GM19455 (cell line): ENCODE data around the gene ZFAND3.

Source experiments
- ATAC-seq: cut with Tn5 transposase; IDR thresholded peaks from one replicate; pipeline ENCODE4 v1.9.1; 2021; ENCODE audit not compliant: unreplicated experiment

The ZFAND3 gene

DNA sequence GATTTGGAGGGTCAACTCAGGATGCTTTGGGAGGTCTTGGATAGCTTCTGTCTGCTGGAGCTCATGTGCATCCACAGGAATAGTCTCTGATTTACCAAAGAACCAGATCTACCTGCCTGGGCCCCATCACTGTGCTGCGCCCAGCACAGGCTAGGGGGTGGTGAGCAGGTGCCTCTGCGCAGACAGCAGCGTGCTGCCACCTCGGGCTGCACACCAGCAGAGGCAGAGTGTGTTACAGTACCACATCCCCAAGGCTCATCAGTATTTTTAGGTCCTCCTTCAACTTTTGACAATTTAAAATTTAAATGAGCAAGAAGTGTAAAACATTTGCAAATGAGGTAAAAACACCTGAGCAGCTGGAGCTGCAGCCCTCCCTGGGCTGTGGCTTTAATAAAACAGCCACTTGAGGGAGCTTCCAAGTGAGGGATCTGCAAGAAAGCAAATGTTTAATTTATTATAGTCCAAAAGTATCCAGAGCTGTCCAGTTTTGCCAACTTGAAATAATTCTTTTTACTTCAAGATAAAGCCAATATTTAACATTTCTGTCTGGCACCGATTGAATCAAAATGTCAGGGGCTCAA is 324.9 kb downstream of the ZFAND3 start:
- no peak for ATAC-seq

DNA sequence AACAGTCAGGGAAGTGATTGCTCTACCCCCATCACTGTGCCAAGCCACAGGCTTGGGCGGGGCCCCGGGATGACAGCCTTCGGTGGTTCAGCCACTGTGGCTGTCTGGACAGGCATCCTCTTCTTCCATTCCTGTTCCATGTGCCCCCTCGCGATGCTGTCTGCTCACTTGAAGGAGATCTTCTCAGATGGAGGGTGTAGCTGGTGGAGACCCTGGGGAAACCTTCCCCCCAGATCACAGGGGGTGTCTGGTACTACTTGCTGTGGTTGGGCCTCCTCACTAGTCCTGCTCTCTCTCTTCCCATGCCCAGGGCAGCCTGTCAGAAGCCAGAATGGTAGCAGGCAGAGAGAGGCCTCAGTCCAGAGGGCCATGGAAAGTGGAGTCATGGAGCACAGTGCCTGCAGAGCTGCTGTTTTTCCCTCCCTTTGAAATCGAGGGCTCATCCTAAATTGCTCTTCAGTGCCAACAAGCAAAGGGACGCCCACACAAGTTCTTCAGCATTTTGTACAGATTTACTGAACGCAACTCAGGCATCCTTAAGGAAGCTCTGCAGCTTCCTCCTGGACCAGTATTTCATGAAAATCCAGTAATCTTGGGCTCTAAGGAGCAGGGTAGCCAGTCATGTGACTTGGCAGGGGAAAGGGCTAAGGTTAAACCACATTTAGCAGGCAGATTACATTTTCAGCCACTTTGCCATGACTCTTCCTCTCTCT is 326.6 kb downstream of the ZFAND3 start:
- no peak for ATAC-seq

- ATAC-seq: no peak
These were observed 327.2 kb downstream of the ZFAND3 start for GRCh38 chr6:38146734-38147027.

- ATAC-seq: no peak
These were observed 329.1 kb downstream of the ZFAND3 start for GRCh38 chr6:38148606-38149005.

DNA sequence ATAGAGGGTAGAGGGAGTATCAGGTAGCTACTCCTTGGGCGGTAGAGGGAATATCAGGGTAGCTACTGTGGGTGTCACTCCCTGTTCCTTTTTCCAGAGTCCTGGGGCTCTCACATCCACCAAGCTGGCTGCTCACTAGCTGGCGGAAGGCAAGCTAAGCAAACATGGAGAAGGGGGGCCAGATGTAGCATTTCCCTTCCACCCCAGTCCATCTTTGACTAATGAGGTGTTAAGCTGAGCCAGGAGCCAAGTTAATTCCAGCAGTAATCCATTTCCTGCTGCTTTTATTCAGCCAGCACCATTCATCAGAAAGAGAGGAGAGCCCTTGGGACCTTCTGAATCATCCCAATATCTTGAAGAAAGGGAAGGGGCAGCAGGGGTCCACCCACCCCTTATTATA is 330.0 kb downstream of the ZFAND3 start:
- no peak for ATAC-seq

DNA sequence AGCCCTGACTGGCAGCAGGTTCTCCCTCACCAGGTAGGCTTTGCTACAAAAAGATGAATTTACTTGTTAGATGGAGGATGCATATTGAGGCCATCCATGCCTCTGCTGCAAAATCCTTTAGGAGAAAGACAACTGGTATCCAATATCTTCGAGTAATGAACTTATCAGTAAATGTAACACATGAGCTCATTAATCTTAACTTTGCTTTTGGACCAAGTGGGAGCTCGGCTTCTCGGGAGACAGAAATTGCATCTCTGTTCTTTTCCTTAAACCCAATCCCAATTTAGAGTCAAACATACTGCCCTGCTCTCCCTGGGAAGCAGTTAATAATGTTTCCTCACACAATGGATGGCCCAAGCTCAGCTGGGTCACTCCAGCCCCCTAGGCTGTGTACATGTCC is 330.5 kb downstream of the ZFAND3 start:
- no peak for ATAC-seq

DNA sequence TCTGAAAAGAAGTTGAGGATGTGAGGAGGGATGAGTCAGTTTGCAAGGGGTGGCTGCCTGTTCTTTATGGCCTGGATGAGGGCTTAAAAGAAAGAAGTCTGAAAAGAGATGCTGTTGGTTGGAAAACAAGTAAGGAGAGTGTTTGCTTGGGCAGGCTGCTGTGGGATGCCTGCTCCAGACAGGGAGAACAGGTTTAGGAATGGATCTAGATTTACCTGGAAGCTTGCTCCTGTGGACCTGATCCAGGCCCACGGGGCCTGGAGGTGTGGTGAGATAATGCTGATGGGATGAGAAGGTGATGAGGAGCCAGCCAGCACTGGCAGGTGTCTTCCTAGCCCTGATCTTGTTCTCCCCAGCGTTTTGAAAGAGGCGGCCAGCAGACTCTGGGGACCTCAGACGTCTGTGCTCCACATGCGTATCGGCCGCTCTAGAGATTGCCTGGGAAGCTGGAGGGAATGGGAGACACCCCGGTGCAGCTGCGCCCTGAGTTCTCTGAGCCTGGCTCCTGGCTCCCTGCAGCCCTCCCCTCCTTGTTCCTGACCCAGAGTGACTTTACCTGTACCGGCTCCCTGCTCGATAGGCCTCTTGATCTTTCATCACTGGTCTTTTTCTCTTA is 331.3 kb downstream of the ZFAND3 start:
- no peak for ATAC-seq

DNA sequence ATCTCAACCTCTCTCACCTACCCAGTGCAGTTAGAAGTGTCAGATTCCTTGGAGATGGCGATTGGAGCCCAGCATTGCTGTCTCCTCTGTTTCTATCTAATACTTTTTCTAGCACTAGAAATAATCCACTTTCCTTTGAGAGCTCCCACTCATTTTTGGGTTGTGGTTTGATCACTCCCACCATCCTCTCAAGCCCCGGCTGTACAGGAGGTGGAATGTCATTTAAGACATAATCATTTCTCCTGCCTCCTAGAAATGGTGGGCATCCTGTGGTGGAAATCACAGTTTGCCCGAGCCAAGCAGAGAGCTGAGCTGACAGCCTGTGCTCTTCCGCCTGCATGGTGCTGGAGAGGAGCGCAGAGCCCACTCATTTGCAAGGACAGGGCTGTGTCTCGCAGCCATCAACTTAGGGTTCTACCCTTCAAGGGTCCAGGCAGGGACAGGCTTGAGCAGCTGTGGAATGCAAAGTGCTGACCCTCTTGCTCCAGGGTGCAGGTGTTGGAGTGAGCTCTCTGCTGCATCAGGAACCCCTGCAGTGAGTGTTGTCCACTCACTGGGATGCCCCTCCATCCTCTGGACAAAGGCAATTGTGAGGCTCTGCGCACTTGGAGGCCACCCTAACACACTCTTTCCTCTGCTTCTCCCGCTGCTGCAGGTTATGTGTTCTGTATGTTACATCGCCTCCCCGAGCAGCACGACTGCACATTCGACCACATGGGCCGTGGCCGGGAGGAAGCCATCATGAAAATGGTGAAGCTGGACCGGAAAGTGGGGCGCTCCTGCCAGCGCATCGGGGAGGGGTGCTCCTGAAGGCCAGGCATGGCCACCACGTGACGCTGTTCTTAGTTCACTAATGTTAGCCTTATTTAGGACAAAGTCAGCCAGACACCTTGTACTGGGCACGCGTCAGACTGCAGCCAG is 332.3 kb downstream of the ZFAND3 start:
- no peak for ATAC-seq

DNA sequence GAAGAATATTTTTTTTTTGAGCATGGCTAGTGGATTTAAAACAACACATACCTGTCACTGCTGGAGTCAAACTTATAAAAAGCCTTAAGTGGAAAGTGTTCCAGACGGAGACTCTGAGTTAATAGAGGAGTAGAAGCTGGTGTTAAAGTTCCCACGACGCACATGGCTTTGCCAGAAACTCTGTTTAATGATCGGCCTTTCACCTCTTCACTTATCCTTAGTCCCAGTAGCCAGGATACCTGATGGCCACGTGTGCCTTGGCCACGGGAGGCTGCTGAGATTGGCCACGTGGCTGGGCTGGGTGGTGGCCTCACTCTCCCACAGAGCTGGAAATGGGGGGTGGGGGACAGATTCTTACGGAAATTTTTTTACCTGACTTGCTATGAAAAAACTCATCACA is 333.1 kb downstream of the ZFAND3 start:
- no peak for ATAC-seq

GRCh38 chr6:38153076-38153797 is 333.7 kb downstream of the ZFAND3 start:
- no peak for ATAC-seq

DNA sequence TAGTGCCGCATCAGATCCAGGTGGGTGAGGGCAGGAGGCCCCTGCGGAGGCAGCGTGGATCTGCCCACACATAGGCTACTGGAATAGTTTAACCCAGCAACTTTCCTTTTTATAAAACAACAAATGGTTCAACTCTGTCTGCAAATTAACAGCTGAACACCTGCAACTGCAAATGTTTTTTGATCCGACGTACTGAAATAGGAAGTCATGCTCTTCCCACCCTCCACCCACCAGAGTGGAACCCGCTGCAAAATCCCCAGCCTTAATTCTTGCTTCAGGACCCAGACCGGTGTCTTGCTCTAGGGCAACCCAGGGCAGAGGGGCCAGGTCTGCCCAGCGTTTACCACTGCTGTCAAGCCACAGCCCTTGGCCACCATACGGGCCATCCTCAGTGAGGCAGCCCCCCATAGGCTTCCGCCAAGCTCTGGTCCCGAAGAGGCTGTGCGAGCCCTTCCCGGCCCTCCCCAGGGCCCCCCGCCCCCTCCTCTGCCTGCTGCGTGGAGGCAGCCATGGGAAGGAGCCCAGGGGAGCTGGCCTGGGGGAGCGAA is 334.3 kb downstream of the ZFAND3 start:
- ATAC-seq: no peak

- no peak for ATAC-seq
These were observed 335.2 kb downstream of the ZFAND3 start for GRCh38 chr6:38154731-38155130.

DNA sequence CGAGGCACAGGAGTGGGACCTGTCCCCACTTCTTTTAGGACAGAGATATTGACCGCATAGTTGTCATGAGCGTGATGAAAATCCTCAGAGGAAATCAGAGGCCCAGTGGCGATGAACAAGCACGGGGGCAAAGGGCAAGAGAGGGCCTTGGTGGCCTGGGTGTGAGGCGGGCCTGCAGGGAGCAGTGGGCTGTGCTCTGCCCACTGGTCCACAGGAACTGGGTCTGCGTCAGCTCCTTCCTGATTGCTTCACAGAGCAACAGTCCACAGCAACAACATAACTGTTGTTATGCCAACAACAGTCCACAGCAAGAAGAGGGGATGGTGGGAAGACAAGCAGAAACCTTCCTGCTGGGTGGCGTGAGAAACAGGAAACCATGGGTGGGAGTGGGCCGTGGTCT is 335.6 kb downstream of the ZFAND3 start:
- no peak for ATAC-seq

GRCh38 chr6:38155621-38156204 is 336.2 kb downstream of the ZFAND3 start:
- no peak for ATAC-seq

DNA sequence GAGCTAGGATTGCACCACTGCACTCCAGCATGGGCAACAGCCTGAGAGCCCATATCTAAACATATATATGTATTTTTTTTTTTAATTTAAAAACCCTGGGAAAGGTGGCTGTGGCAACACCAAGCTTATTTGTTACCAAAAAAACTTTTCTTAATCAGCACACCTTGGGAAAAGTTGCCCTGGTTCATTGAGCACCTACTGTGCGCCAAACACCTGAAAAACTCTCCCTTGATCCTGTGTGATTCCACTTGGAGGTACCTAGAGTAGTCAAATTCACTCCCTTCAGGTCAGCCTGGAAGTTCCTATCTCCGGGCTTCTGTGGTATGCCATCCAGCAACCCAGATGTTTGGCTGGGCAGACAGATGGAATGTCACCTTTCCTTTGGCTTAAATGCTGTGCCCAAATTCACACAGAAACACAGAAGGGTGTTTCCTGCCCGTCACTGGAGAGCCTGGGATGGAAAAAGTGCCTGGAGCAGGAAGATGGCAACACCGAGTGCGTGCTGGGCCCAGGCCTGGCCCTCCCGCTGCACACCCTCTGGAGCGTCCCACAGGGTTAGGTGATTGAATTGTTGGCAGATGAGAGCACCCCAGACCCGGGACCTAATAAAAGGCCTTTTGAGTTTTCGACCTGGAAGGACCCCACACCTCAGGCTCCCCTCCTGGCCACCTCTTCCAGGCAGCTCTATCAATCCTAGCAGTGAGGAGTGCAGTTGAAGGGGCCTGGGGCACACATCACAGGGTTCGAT is 337.5 kb downstream of the ZFAND3 start:
- ATAC-seq: no peak

DNA sequence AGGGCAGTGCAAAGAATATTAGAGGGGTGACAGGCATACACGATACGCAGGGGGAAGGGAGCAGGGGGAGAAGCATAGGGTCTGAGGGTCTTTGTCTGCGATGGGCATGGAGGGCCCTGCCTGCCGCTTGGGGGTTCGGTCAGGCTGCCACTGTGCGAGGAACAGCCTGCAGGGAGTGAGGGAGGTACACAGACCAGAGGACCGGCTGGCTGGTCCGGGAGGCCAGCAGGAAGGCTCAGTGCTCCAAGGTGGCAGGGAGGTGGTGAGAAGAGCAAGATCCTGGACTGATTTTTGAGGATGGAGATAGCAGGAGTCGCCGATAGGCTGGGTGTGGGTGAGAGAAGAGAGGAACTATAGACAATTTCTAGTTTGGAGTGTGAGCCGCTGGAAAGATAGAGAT is 338.4 kb downstream of the ZFAND3 start:
- no peak for ATAC-seq

- no peak for ATAC-seq
These were observed 339.3 kb downstream of the ZFAND3 start for GRCh38 chr6:38158762-38159350.

DNA sequence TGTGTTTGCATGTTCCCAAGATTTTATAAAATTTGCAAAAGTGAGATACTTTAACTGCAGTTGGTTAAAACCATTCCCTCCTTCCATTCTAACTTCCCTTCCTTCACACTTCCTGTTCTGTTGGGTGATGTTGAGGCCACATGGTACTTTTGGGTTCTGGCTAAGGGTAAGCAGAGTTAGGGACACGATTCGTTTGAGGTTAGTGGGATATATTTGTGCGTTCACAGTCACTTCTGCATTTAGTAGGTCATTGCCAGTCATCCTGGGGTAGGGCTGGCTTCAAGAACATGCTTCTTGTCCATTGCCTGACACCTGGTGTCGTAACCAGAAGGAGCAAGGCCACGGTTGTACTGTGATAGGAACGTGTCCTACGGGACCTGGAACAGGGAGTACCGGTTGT is 340.1 kb downstream of the ZFAND3 start:
- no peak for ATAC-seq

DNA sequence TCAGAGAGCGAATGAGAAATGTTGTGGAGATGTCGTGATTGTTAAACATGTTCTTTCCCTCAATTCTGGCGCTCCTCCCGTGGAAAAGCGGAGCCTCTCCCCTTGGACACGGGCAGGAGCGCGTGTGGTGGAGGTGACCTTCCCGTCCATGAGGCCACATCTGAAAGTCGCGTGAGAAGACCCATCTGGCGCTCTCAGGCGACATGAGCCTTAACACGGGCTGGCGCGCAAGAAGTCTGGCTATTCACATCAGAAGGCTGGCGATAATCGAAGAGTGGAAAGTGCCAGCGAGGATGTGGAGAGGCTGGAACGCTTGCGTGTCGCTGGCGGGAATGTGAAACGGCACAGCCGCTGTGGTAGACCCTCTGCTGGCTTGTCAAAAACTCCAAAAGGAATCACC is 341.3 kb downstream of the ZFAND3 start:
- ATAC-seq: no peak
